HepG2 (cell line): ENCODE data around the gene WDR86. TPM values are rescaled to one million over a fixed set of nuclear protein-coding genes. Genes with fewer than 3 reads are reported as not detected.

Experiments
- ATAC-seq: fragments of 200-7000 bp; cut with Tn5 transposase; 3 replicates; pipeline ENCODE4 v1.9.1; 2020; ENCODE audit warnings: mild to moderate bottlenecking, moderate library complexity
- BruUV-seq: library from RNA; stranded (reverse); fragments of 400-500 nt; replicated peaks from 2 replicates; lab custom pipeline; 2021; lab: Mats Ljungman, UMichigan
- CTCF ChIA-PET: fragments of 300-600 bp; formaldehyde crosslinking; extraction: SDS; loops from one replicate; lab custom pipeline; 2021; ENCODE audit warnings: low total read pairs, inconsistent platforms, low intra/inter-chr PET ratio; lab: Yijun Ruan, JAX
- POLR2A ChIA-PET: fragments of 350-600 bp; sonication (Branson Sonifier 250); formaldehyde crosslinking; loops from one replicate; lab custom pipeline; 2020; ENCODE audit warnings: antibody characterized with exemption, inconsistent platforms; lab: Yijun Ruan, JAX
- DNase-seq: peaks from one replicate; pipeline ENCODE4 v3.0.0-alpha.2; 2015; ENCODE audit warnings: low spot score
- FAIRE-seq: peaks from 3 replicates; lab custom pipeline; 2011; peaks lifted over from hg19 to GRCh38; lab: Jason Lieb, UNC
- H2AFZ ChIP-seq: one replicate; pipeline ENCODE4 v1.6.1; 2011; ENCODE audit warnings: low read length, inconsistent platforms
- H3K27ac ChIP-seq: fragments of 300-600 bp; 3 replicates; pipeline ENCODE4 v1.8.0; 2011; ENCODE audit warnings: mixed run types, mild to moderate bottlenecking, mixed read lengths, low read length, inconsistent platforms; ENCODE audit not compliant: insufficient read depth; ENCODE audit errors: extremely low read length
- H3K27me3 ChIP-seq, 2 experiments: fragments of 200-600 bp in 1 of 2; 2 replicates in 1 of 2; 3 replicates in 1 of 2; pipeline versions ENCODE4 v1.6.0 to v1.8.0; 2011; ENCODE audit warnings: low read length in 2 of 2, mild to moderate bottlenecking in 2 of 2, moderate library complexity in 2 of 2, inconsistent platforms in 1 of 2; ENCODE audit not compliant: insufficient read depth in 2 of 2, control insufficient read depth in 1 of 2
- H3K36me3 ChIP-seq, 2 experiments: fragments of 200-600 bp in 1 of 2; replicated peaks in 1 of 2; 2 replicates in 1 of 2; 3 replicates in 1 of 2; pipeline versions ENCODE4 v1.5.1 to v1.8.0; 2011; ENCODE audit warnings: low read length in 2 of 2, inconsistent platforms in 1 of 2; ENCODE audit not compliant: insufficient read depth in 2 of 2, control insufficient read depth in 1 of 2
- H3K4me1 ChIP-seq: 2 replicates; pipeline ENCODE4 v1.5.1; 2012; ENCODE audit warnings: low read length, inconsistent platforms; ENCODE audit not compliant: insufficient read depth
- H3K4me2 ChIP-seq: 2 replicates; pipeline ENCODE4 v1.6.0; 2011; ENCODE audit warnings: low read depth, low read length, inconsistent platforms
- H3K4me3 ChIP-seq, 3 experiments: fragments of 200-600 bp in 1 of 3; sonication (generic), shearing (Covaris generic) in 1 of 3; replicated peaks in 1 of 3; 2 replicates each; pipeline ENCODE4 v1.5.1; 2011 to 2016; ENCODE audit warnings: low read length in 3 of 3, inconsistent platforms in 2 of 3, low read depth in 2 of 3, mild to moderate bottlenecking in 2 of 3, control low read depth in 1 of 3, mixed read lengths in 1 of 3; ENCODE audit not compliant: insufficient read depth in 1 of 3
- H3K79me2 ChIP-seq: one replicate; pipeline ENCODE4 v1.6.1; 2011; ENCODE audit warnings: low read length, inconsistent platforms; ENCODE audit not compliant: insufficient read depth
- H3K9ac ChIP-seq: 2 replicates; pipeline ENCODE4 v1.6.0; 2011; ENCODE audit warnings: mild to moderate bottlenecking, low read depth, low read length, inconsistent platforms; ENCODE audit not compliant: insufficient read depth
- H3K9me3 ChIP-seq: 2 replicates; pipeline ENCODE4 v1.5.1; 2012; ENCODE audit warnings: mild to moderate bottlenecking, low read length
- H4K20me1 ChIP-seq: 2 replicates; pipeline ENCODE4 v1.6.0; 2011; ENCODE audit warnings: inconsistent platforms, mild to moderate bottlenecking, low read length, moderate library complexity; ENCODE audit not compliant: insufficient read depth
- ELF3 ChIP-seq: IDR thresholded peaks from 2 replicates; pipeline ENCODE4 v1.6.1; 2016; ENCODE audit warnings: missing genetic modification reagents, missing compliant biosample characterization
- MAFK ChIP-seq, 2 experiments: IDR thresholded peaks in 1 of 2; conservative IDR thresholded peaks in 1 of 2; 2 replicates each; pipeline ENCODE4 v1.6.1; 2011; ENCODE audit warnings: improper control_type of control experiment in 2 of 2, low read length in 2 of 2
- NFKBIZ ChIP-seq: IDR thresholded peaks from 2 replicates; pipeline ENCODE4 v1.6.1; 2018; ENCODE audit warnings: missing genetic modification reagents, missing compliant biosample characterization
- NFYC ChIP-seq: IDR thresholded peaks from 2 replicates; pipeline ENCODE4 v1.6.1; 2016; ENCODE audit warnings: missing genetic modification reagents, missing compliant biosample characterization
- RBAK ChIP-seq: sonication (generic); formaldehyde crosslinking; IDR thresholded peaks from 2 replicates; pipeline ENCODE4 v1.5.1; 2020; ENCODE audit warnings: mild to moderate bottlenecking, missing genetic modification reagents
- RBM22 ChIP-seq: fragments of 200-400 bp; formaldehyde crosslinking; optimal IDR thresholded peaks from 2 replicates; pipeline ENCODE3; 2017; ENCODE audit warnings: mild to moderate bottlenecking, low read length, moderate library complexity
- ZBTB7A ChIP-seq: sonication (generic); formaldehyde crosslinking; IDR thresholded peaks from 2 replicates; pipeline ENCODE4 v1.8.0; 2022; ENCODE audit warnings: mild to moderate bottlenecking, missing genetic modification reagents
- ZBTB7B ChIP-seq: sonication (generic); formaldehyde crosslinking; IDR thresholded peaks from 2 replicates; pipeline ENCODE4 v1.4.0; 2020; ENCODE audit warnings: missing genetic modification reagents
- ZNF431 ChIP-seq: sonication (generic); formaldehyde crosslinking; IDR thresholded peaks from 2 replicates; pipeline ENCODE4 v1.9.0; 2022; ENCODE audit warnings: missing genetic modification reagents, low read depth, mild to moderate bottlenecking, borderline replicate concordance
- ZNF569 ChIP-seq: sonication (generic); formaldehyde crosslinking; IDR thresholded peaks from 2 replicates; pipeline ENCODE4 v1.5.0; 2020; ENCODE audit warnings: mild to moderate bottlenecking, missing genetic modification reagents, moderate library complexity, borderline replicate concordance
- WGBS: methylation state at CpG from one replicate; pipeline ENCODE4 v1.1.6; 2017; ENCODE audit warnings: low lambda C conversion rate; 5-methylcytosine and 5-hydroxymethylcytosine counted together
- in situ Hi-C: cut with HindIII; loops from 2 replicates; pipeline ENCODE4 v1.10.0; 2017; ENCODE audit warnings: low pct_unique_long_range_greater_than_20kb; ENCODE audit not compliant: extremely low pct_ligation_motif_present
- intact Hi-C: fragments of 100-400 bp; cut with micrococcal nuclease; formaldehyde crosslinking; loops from one replicate; pipeline ENCODE4 v1.10.0; 2022; ENCODE audit not compliant: unreplicated experiment
- polyA plus RNA-seq, 8 experiments: library from polyadenylated mRNA; depleted of rRNA in 3 of 8; stranded (reverse) in 7 of 8; unstranded in 1 of 8; fragments of >200 nt; fragmentation: Illumina TruSeq in 4 of 8; extraction: Trizol in 4 of 8; gene quantifications; 2 replicates each; pipeline versions ENCODE4 v1.2.1 to v1.2.3, GENCODE V29; 2011 to 2016; ENCODE audit warnings: low read depth in 4 of 8, missing spikeins in 1 of 8, mixed read lengths in 1 of 8; ENCODE audit not compliant: insufficient read depth in 1 of 8
- total RNA-seq, 5 experiments: library from RNA; depleted of rRNA; stranded (reverse); fragments of >200 nt; fragmentation: Illumina TruSeq; extraction: Trizol; gene quantifications; 2 replicates each; pipeline ENCODE4 v1.2.3, GENCODE V29; 2016; ENCODE audit warnings: low read depth in 1 of 5
- TF ChIP-seq, protein P1 (sequence below): fragments of 450-650 bp; IDR thresholded peaks from 2 replicates; pipeline ENCODE4 v1.6.1; 2016

Gene WDR86
- total and polyA plus RNA-seq, 2 of the 13 experiments (the other 11 are each of a cell fraction or from before 2014, with no cell fraction given) = 0.11 to 2.9 TPM

GRCh38 chr7:151393031-151393977, 16.5 kb downstream of the WDR86 start:
- CTCF ChIA-PET = no interaction called here
- TF ChIP-seq RBM22 = no peak
- TF ChIP-seq, protein P1, sequence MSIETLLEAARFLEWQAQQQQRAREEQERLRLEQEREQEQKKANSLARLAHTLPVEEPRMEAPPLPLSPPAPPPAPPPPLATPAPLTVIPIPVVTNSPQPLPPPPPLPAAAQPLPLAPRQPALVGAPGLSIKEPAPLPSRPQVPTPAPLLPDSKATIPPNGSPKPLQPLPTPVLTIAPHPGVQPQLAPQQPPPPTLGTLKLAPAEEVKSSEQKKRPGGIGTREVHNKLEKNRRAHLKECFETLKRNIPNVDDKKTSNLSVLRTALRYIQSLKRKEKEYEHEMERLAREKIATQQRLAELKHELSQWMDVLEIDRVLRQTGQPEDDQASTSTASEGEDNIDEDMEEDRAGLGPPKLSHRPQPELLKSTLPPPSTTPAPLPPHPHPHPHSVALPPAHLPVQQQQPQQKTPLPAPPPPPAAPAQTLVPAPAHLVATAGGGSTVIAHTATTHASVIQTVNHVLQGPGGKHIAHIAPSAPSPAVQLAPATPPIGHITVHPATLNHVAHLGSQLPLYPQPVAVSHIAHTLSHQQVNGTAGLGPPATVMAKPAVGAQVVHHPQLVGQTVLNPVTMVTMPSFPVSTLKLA = peak; percentile 83
- TF ChIP-seq, all 625 proteins: peak for 1
- FAIRE-seq = no peak
- no peaks in the 10 kb centered on the region for H3K79me2 ChIP-seq
- no peaks in the 10 kb centered on the region for H3K9me3 ChIP-seq
- H3K27me3 ChIP-seq = peaks cover 19 to 86% of the 10 kb centered on the region in 2 experiments; a peak in 4 of 5 replicates
- H3K27ac ChIP-seq = no peak overlapping the region
- no peak overlapping the region for H3K4me2 ChIP-seq
- H2AFZ ChIP-seq = no peak overlapping the region
- H3K4me1 ChIP-seq = no peaks in the 10 kb centered on the region
- H3K9ac ChIP-seq = no peak overlapping the region
- no peak for ATAC-seq
- no peak overlapping the region for H3K4me3 ChIP-seq
- in situ Hi-C loops (no loop called here), intact Hi-C loops (no loop called here)
- WGBS = 42% methylated on average over 23 of the region's 31 CpGs
- no peaks in the 10 kb centered on the region for H4K20me1 ChIP-seq
- BruUV-seq = no TSS peak
- no peaks in the 10 kb centered on the region for H3K36me3 ChIP-seq
- POLR2A ChIA-PET = no interaction called here
- no peak for DNase-seq

DNA sequence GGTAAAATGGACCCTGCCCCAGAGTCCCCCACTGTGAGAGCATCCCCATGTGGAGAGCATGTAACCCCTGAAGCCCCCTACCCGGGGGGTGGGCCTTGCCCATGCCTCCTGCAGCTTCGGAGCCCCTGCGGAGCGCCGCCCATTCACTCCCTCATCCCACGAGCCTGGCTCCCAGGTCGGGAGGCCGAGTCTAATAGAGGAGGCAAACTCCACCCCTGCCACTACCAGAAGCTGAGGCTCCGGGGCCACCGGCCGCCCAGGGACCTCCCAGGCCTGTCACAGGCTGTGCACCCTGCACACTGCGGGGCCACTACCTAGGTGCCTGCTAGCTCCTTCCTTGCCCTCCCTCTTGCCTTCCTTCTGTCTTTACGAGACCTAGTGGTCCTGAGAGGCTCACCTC, 17.4 kb downstream of the WDR86 start:
- H3K9ac ChIP-seq = no peak overlapping the region
- ChIA-PET POLR2A (no interaction called here), CTCF (no interaction called here)
- ATAC-seq = no peak
- intact Hi-C loops (no loop called here), in situ Hi-C loops (no loop called here)
- H3K4me3 ChIP-seq = no peak overlapping the region
- no peaks in the 10 kb centered on the region for H3K9me3 ChIP-seq
- H4K20me1 ChIP-seq = no peaks in the 10 kb centered on the region
- TF ChIP-seq ZBTB7A (CRISPR knock-in tag) (no peak), ZNF569 (CRISPR knock-in tag) (no peak), RBAK (no peak), ZBTB7B (CRISPR knock-in tag) (no peak), ZNF431 (no peak), NFYC (CRISPR knock-in tag) (no peak), ELF3 (CRISPR knock-in tag) (no peak), NFKBIZ (CRISPR knock-in tag) (no peak), MAFK (conservative IDR thresholded peaks at IDR 0.05 in 1 of 2, IDR thresholded peaks at IDR 0.05 in 1 of 2; ENCODE audit: low read length in 2 of 2) (no peak)
- H3K4me1 ChIP-seq = no peaks in the 10 kb centered on the region
- DNase-seq = no peak
- no peak for FAIRE-seq
- H3K27ac ChIP-seq = no peak overlapping the region
- no peaks in the 10 kb centered on the region for H3K79me2 ChIP-seq
- 44% methylated on average over 2 of the region's 13 CpGs for WGBS
- H3K4me2 ChIP-seq = no peak overlapping the region
- H3K36me3 ChIP-seq = no peaks in the 10 kb centered on the region
- H3K27me3 ChIP-seq = peaks cover 20 to 95% of the 10 kb centered on the region in 2 experiments; a peak in 4 of 5 replicates
- no TSS peak for BruUV-seq
- H2AFZ ChIP-seq = no peak overlapping the region
